Kidney (tissue), 14 donors: ENCODE results near the gene TRAF1. TPM values are rescaled to one million over a fixed set of nuclear protein-coding genes. Genes with fewer than 3 reads are reported as not detected.

Experiments used
- DNase-seq, 5 donors: peaks; one replicate each; pipeline ENCODE4 v3.0.0-alpha.2; 2013 to 2020
- FAIRE-seq: peaks from 2 replicates; lab custom pipeline; 2012; peaks lifted over from hg19 to GRCh38; lab: Jason Lieb, UNC
- H3K27ac ChIP-seq, 2 donors: one replicate each; pipeline ENCODE4 v1.7.0; 2013; ENCODE audit warnings: low read depth in 2 of 2, low read length in 2 of 2, inconsistent platforms in 1 of 2
- H3K27me3 ChIP-seq: one replicate; pipeline ENCODE4 v1.7.1; 2013; ENCODE audit warnings: low read length, inconsistent platforms; ENCODE audit not compliant: control insufficient read depth, insufficient read depth
- H3K36me3 ChIP-seq, 3 donors: one replicate each; pipeline versions ENCODE4 v1.7.0 to v1.7.1; 2013; ENCODE audit warnings: low read length in 3 of 3, control low read depth in 1 of 3, inconsistent platforms in 1 of 3; ENCODE audit not compliant: insufficient read depth in 3 of 3, control insufficient read depth in 2 of 3
- H3K4me1 ChIP-seq, 3 donors: one replicate each; pipeline versions ENCODE4 v1.7.0 to v1.7.1; 2013; ENCODE audit warnings: low read length in 3 of 3, inconsistent platforms in 1 of 3, low read depth in 1 of 3; ENCODE audit not compliant: control insufficient read depth in 2 of 3, insufficient read depth in 2 of 3
- H3K4me3 ChIP-seq, 3 donors: one replicate each; pipeline versions ENCODE4 v1.7.0 to v1.8.1; 2013; ENCODE audit warnings: low read length in 3 of 3, control low read depth in 1 of 3, inconsistent platforms in 1 of 3
- H3K9ac ChIP-seq, 3 donors: one replicate each; pipeline versions ENCODE4 v1.7.0 to v1.7.1; 2013; ENCODE audit warnings: low read length in 3 of 3, control low read depth in 1 of 3, inconsistent platforms in 1 of 3
- H3K9me3 ChIP-seq, 3 donors: one replicate each; pipeline versions ENCODE4 v1.7.0 to v1.7.1; 2013; ENCODE audit warnings: low read length in 3 of 3, control low read depth in 1 of 3, inconsistent platforms in 1 of 3; ENCODE audit not compliant: control insufficient read depth in 2 of 3, insufficient read depth in 1 of 3
- intact Hi-C: fragments of 100-400 bp; cut with DNase I; formaldehyde crosslinking; loops from one replicate; pipeline ENCODE4 v1.11.1; 2022
- polyA plus RNA-seq: library from polyadenylated mRNA; stranded (reverse); fragments of 350-450 nt; fragmentation: Illumina TruSeq; extraction: RNeasy Lipid Tissue Mini Kit (QIAGEN cat#74804); gene quantifications from one replicate; pipeline ENCODE4 v1.2.3, GENCODE V29; 2014; ENCODE audit warnings: low read depth, low replicate concordance; ENCODE audit not compliant: insufficient read depth
- total RNA-seq: library from RNA; stranded (reverse); fragmentation: NEBNext Ultra II Directional; extraction: Animal tissue kit (Norgen Biotek cat#: 25700); gene quantifications from one replicate; pipeline ENCODE4 v1.2.1, GENCODE V29; 2021
- TF ChIP-seq, protein P1 (sequence below): IDR thresholded peaks from 3 replicates; pipeline ENCODE4 v1.5.1; 2012; ENCODE audit warnings: mild to moderate bottlenecking, moderate library complexity, borderline replicate concordance; ENCODE audit not compliant: insufficient read depth; ENCODE audit errors: extremely low read depth
- donor health status: control.
- donor health status: control.
- donor health status: control.
- donor health status: control.
- donor health status: control.
- donor health status: DM: yes; HTN: yes; CAD: no.
- donor health status: Normal renal cell carcinoma (clear cell type).

The TRAF1 gene
- total and polyA plus RNA-seq, 2 donors from 2014 or later: 3.1 to 10.9 TPM

- Histone ChIP-seq H3K9me3 (no peaks in the 10 kb centered on the region), H3K4me3 (no peak overlapping the region), H3K4me1 (peaks cover 0 to 3% (median 0%) of the 10 kb centered on the region in 3 donors), H3K36me3 (no peaks in the 10 kb centered on the region), H3K9ac (no peak overlapping the region), H3K27ac (no peak overlapping the region), H3K27me3 (no peaks in the 10 kb centered on the region)
- FAIRE-seq (no peak), DNase-seq (peak in 4 of 5 donors; percentile 57 to 69 (median 68))
- TF ChIP-seq, protein P1, sequence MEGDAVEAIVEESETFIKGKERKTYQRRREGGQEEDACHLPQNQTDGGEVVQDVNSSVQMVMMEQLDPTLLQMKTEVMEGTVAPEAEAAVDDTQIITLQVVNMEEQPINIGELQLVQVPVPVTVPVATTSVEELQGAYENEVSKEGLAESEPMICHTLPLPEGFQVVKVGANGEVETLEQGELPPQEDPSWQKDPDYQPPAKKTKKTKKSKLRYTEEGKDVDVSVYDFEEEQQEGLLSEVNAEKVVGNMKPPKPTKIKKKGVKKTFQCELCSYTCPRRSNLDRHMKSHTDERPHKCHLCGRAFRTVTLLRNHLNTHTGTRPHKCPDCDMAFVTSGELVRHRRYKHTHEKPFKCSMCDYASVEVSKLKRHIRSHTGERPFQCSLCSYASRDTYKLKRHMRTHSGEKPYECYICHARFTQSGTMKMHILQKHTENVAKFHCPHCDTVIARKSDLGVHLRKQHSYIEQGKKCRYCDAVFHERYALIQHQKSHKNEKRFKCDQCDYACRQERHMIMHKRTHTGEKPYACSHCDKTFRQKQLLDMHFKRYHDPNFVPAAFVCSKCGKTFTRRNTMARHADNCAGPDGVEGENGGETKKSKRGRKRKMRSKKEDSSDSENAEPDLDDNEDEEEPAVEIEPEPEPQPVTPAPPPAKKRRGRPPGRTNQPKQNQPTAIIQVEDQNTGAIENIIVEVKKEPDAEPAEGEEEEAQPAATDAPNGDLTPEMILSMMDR: no peak
- intact Hi-C loops: no loop called here
Measured at GRCh38 chr9:120913647-120914264, 12.8 kb downstream of the TRAF1 start.

GRCh38 chr9:120912958-120913646, 13.5 kb downstream of the TRAF1 start:
- Histone ChIP-seq H3K9me3 (no peaks in the 10 kb centered on the region), H3K9ac (no peak overlapping the region), H3K27me3 (no peaks in the 10 kb centered on the region), H3K36me3 (no peaks in the 10 kb centered on the region), H3K4me1 (no peaks in the 10 kb centered on the region), H3K27ac (no peak overlapping the region), H3K4me3 (no peak overlapping the region)
- intact Hi-C loops: no loop called here
- DNase-seq (peak in 4 of 5 donors; percentile 83 to 88 (median 84)), FAIRE-seq (no peak)
- TF ChIP-seq, protein P1: no peak

GRCh38 chr9:120911295-120911837, 15.2 kb downstream of the TRAF1 start:
- Histone ChIP-seq H3K9me3 (no peaks in the 10 kb centered on the region), H3K9ac (no peak overlapping the region), H3K36me3 (no peaks in the 10 kb centered on the region), H3K27ac (no peak overlapping the region), H3K27me3 (no peaks in the 10 kb centered on the region), H3K4me3 (no peak overlapping the region), H3K4me1 (no peaks in the 10 kb centered on the region)
- FAIRE-seq (no peak), DNase-seq (no peak)
- intact Hi-C loops: no loop called here
- TF ChIP-seq, protein P1: no peak
